22Rv1 (cell line): ENCODE results near the gene LGR6.
A peak's percentile ranks its signal among the peaks of the same experiment; 100 is the strongest.
"Not testable (repeated sequence)": the region's sequence is repeated elsewhere in the genome, so short reads cannot be mapped to it uniquely, and the experiment has no call there.

Experiments used
- H3K27ac ChIP-seq: fragments of 450-650 bp; 2 replicates; pipeline ENCODE4 v1.5.1; 2017
- CTCF ChIP-seq: fragments of 450-650 bp; IDR thresholded peaks from 2 replicates; pipeline ENCODE4 v1.5.1; 2017; ENCODE audit warnings: mild to moderate bottlenecking
- ZFX ChIP-seq: fragments of 450-650 bp; IDR thresholded peaks from 2 replicates; pipeline ENCODE4 v1.6.1; 2017; ENCODE audit warnings: antibody characterized with exemption, borderline replicate concordance

Gene LGR6

GRCh38 chr1:202193614-202194327, at the start of gene LGR6:
Gene LGR6 (plus strand): TSS chr1:202193799. CDS start chr1:202193990, 191 bp downstream.
- TF ChIP-seq ZFX (no peak), CTCF (no peak)
- H3K27ac ChIP-seq = no peak within 1 kb of the TSS

- peak within 1 kb of the TSS; percentile 73 for H3K27ac ChIP-seq
- no peak for TF ChIP-seq CTCF
- TF ChIP-seq ZFX = no peak
These were observed 49.1 kb upstream of the LGR6 start, which contains the start of gene ARL8A for GRCh38 chr1:202144402-202145067. Gene ARL8A (minus strand): TSS chr1:202144737. CDS start chr1:202144572, 165 bp downstream.

GRCh38 chr1:202145068-202145743, 48.4 kb upstream of the LGR6 start:
- TF ChIP-seq CTCF (no peak), ZFX (no peak)
- peak overlapping the region; percentile 73 for H3K27ac ChIP-seq

GRCh38 chr1:202145744-202146140, 47.9 kb upstream of the LGR6 start:
- H3K27ac ChIP-seq = not testable (repeated sequence)

- no peak for TF ChIP-seq CTCF
- H3K27ac ChIP-seq = no peak overlapping the region
These were observed 47.3 kb upstream of the LGR6 start for GRCh38 chr1:202146279-202146678.

GRCh38 chr1:202146993-202147392, 46.6 kb upstream of the LGR6 start:
- H3K27ac ChIP-seq = no peak overlapping the region
- no peak for TF ChIP-seq CTCF
- no peak for TF ChIP-seq ZFX

GRCh38 chr1:202148391-202148790, 45.2 kb upstream of the LGR6 start:
- H3K27ac ChIP-seq = no peak overlapping the region
- TF ChIP-seq ZFX (no peak), CTCF (no peak)
